Naive B cell (primary cell): ENCODE results near the gene HAPLN2. TPM values are rescaled to one million over a fixed set of nuclear protein-coding genes. Genes with fewer than 3 reads are reported as not detected.

Experiments
- ATAC-seq, 2 donors: fragments of 150-1000 bp; cut with Tn5 transposase; 2 replicates each; pipeline ENCODE4 v1.10.0; 2021; ENCODE audit warnings: low read depth in 2 of 2, mild to moderate bottlenecking in 2 of 2, moderate library complexity in 2 of 2
- DNase-seq: peaks from one replicate; pipeline ENCODE4 v3.0.0; 2022
- H3K27ac Mint-ChIP-seq, 6 donors: one replicate each; pipeline ENCODE4 v1.8.0; 2020 to 2022; ENCODE audit warnings: mild to moderate bottlenecking in 6 of 6, mixed read lengths in 6 of 6, moderate library complexity in 5 of 6, inconsistent platforms in 2 of 6
- H3K27me3 Mint-ChIP-seq, 3 donors: one replicate each; pipeline ENCODE4 v1.8.0; 2021 to 2022; ENCODE audit warnings: mixed read lengths in 3 of 3, mild to moderate bottlenecking in 1 of 3
- H3K36me3 Mint-ChIP-seq, 2 donors: one replicate each; pipeline ENCODE4 v1.8.0; 2020 to 2022; ENCODE audit warnings: mixed read lengths in 2 of 2, inconsistent platforms in 1 of 2, mild to moderate bottlenecking in 1 of 2
- H3K4me1 Mint-ChIP-seq, 3 donors: one replicate each; pipeline ENCODE4 v1.8.0; 2020 to 2022; ENCODE audit warnings: mixed read lengths in 3 of 3, inconsistent platforms in 1 of 3, mild to moderate bottlenecking in 1 of 3, moderate library complexity in 1 of 3
- H3K4me3 Mint-ChIP-seq, 8 donors: one replicate each; pipeline ENCODE4 v1.8.0; 2020 to 2022; ENCODE audit warnings: mild to moderate bottlenecking in 8 of 8, mixed read lengths in 8 of 8, moderate library complexity in 8 of 8, inconsistent platforms in 2 of 8
- H3K9me3 Mint-ChIP-seq, 7 donors: one replicate each; pipeline ENCODE4 v1.8.0; 2020 to 2022; ENCODE audit warnings: mixed read lengths in 7 of 7, mild to moderate bottlenecking in 5 of 7, inconsistent platforms in 2 of 7, moderate library complexity in 1 of 7
- polyA plus RNA-seq, 6 donors: library from polyadenylated mRNA; unstranded; fragments of 300-500 nt; fragmentation: Illumina TruSeq; gene quantifications; one replicate each; pipeline ENCODE4 v1.2.3, GENCODE V29; 2021; ENCODE audit warnings: low read depth in 6 of 6

HAPLN2 gene
- polyA plus RNA-seq, 6 donors from 2014 or later: not detected

- DNase-seq (no peak), ATAC-seq (no peak)
- no peaks in the 10 kb centered on the region for H3K9me3 Mint-ChIP-seq
- H3K27ac Mint-ChIP-seq: peak overlapping the region in 1 of 6 donors; percentile 67
- peaks cover 21 to 29% (median 23%) of the 10 kb centered on the region in 3 donors for H3K4me1 Mint-ChIP-seq
- peaks cover 0 to 7% of the 10 kb centered on the region in 2 donors for H3K36me3 Mint-ChIP-seq
- H3K27me3 Mint-ChIP-seq: peaks cover 75 to 98% (median 97%) of the 10 kb centered on the region in 3 donors
- H3K4me3 Mint-ChIP-seq: no peak overlapping the region
Measured at GRCh38 chr1:156645666-156646065, 26.5 kb downstream of the HAPLN2 start.

- no peak overlapping the region for H3K27ac Mint-ChIP-seq
- H3K36me3 Mint-ChIP-seq: peaks cover 0 to 8% of the 10 kb centered on the region in 2 donors
- ATAC-seq (no peak), DNase-seq (no peak)
- H3K4me1 Mint-ChIP-seq: peaks cover 12 to 18% (median 13%) of the 10 kb centered on the region in 3 donors
- H3K4me3 Mint-ChIP-seq: no peak overlapping the region
- peaks cover 71 to 98% (median 95%) of the 10 kb centered on the region in 3 donors for H3K27me3 Mint-ChIP-seq
- no peaks in the 10 kb centered on the region for H3K9me3 Mint-ChIP-seq
Measured at GRCh38 chr1:156646738-156647211, 27.6 kb downstream of the HAPLN2 start.

GRCh38 chr1:156647351-156647750, 28.1 kb downstream of the HAPLN2 start:
- H3K9me3 Mint-ChIP-seq: peaks cover 0 to 1% (median 0%) of the 10 kb centered on the region in 7 donors
- H3K27ac Mint-ChIP-seq: no peak overlapping the region
- peak overlapping the region in 1 of 8 donors; percentile 52 for H3K4me3 Mint-ChIP-seq
- ATAC-seq (no peak), DNase-seq (no peak)
- peaks cover 12 to 15% (median 12%) of the 10 kb centered on the region in 3 donors for H3K4me1 Mint-ChIP-seq
- peaks cover 75 to 98% (median 97%) of the 10 kb centered on the region in 3 donors for H3K27me3 Mint-ChIP-seq
- peaks cover 0 to 14% of the 10 kb centered on the region in 2 donors for H3K36me3 Mint-ChIP-seq

GRCh38 chr1:156648496-156648895, 29.3 kb downstream of the HAPLN2 start:
- Mint-ChIP-seq H3K4me1 (peaks cover 3 to 5% (median 4%) of the 10 kb centered on the region in 3 donors), H3K27me3 (peaks cover 73 to 98% (median 98%) of the 10 kb centered on the region in 3 donors), H3K27ac (peak overlapping the region in 1 of 6 donors; percentile 33), H3K9me3 (peaks cover 0 to 1% (median 0%) of the 10 kb centered on the region in 7 donors), H3K4me3 (no peak overlapping the region), H3K36me3 (peaks cover 0 to 21% of the 10 kb centered on the region in 2 donors)
- ATAC-seq (no peak), DNase-seq (no peak)

- Mint-ChIP-seq H3K4me1 (peaks cover 0 to under 1% (median 0%) of the 10 kb centered on the region in 3 donors), H3K27ac (peak overlapping the region in 1 of 6 donors; percentile 33), H3K36me3 (peaks cover 0 to 21% of the 10 kb centered on the region in 2 donors), H3K9me3 (peaks cover 0 to 1% (median 0%) of the 10 kb centered on the region in 7 donors), H3K4me3 (no peak overlapping the region), H3K27me3 (peaks cover 73 to 98% (median 98%) of the 10 kb centered on the region in 3 donors)
- ATAC-seq: no peak
- no peak for DNase-seq
Measured at GRCh38 chr1:156648951-156649350, 29.7 kb downstream of the HAPLN2 start.

GRCh38 chr1:156652131-156652991, 33.1 kb downstream of the HAPLN2 start:
- H3K4me3 Mint-ChIP-seq: no peak overlapping the region
- H3K27me3 Mint-ChIP-seq: peaks cover 80 to 98% (median 98%) of the 10 kb centered on the region in 3 donors
- peaks cover 18 to 24% (median 19%) of the 10 kb centered on the region in 3 donors for H3K4me1 Mint-ChIP-seq
- peaks cover 0 to 25% of the 10 kb centered on the region in 2 donors for H3K36me3 Mint-ChIP-seq
- DNase-seq (no peak), ATAC-seq (no peak)
- peak overlapping the region in 1 of 6 donors; percentile 90 for H3K27ac Mint-ChIP-seq
- H3K9me3 Mint-ChIP-seq: peaks cover 0 to 1% (median 0%) of the 10 kb centered on the region in 7 donors

- no peak for ATAC-seq
- peaks cover 74 to 98% (median 98%) of the 10 kb centered on the region in 3 donors for H3K27me3 Mint-ChIP-seq
- H3K36me3 Mint-ChIP-seq: peaks cover 0 to 25% of the 10 kb centered on the region in 2 donors
- H3K27ac Mint-ChIP-seq: peak overlapping the region in 1 of 6 donors; percentile 90
- H3K4me1 Mint-ChIP-seq: peaks cover 24 to 30% (median 25%) of the 10 kb centered on the region in 3 donors
- no peak overlapping the region for H3K4me3 Mint-ChIP-seq
- DNase-seq: no peak
- H3K9me3 Mint-ChIP-seq: peaks cover 0 to 1% (median 0%) of the 10 kb centered on the region in 7 donors
Measured at GRCh38 chr1:156652992-156653355, 33.8 kb downstream of the HAPLN2 start.

GRCh38 chr1:156654700-156655099, 35.5 kb downstream of the HAPLN2 start:
- ATAC-seq: no peak
- Mint-ChIP-seq H3K27ac (no peak overlapping the region), H3K4me3 (peak overlapping the region in 1 of 8 donors; percentile 35), H3K36me3 (peaks cover 0 to 25% of the 10 kb centered on the region in 2 donors), H3K27me3 (peaks cover 59 to 95% (median 84%) of the 10 kb centered on the region in 3 donors), H3K9me3 (peaks cover 0 to 1% (median 0%) of the 10 kb centered on the region in 7 donors), H3K4me1 (peaks cover 37 to 42% (median 39%) of the 10 kb centered on the region in 3 donors)
- DNase-seq: no peak

- peaks cover 0 to 25% of the 10 kb centered on the region in 2 donors for H3K36me3 Mint-ChIP-seq
- ATAC-seq: no peak
- H3K4me3 Mint-ChIP-seq: peak overlapping the region in 3 of 8 donors; percentile 16 to 79 (median 40)
- peaks cover 40 to 48% (median 45%) of the 10 kb centered on the region in 3 donors for H3K4me1 Mint-ChIP-seq
- DNase-seq: no peak
- H3K9me3 Mint-ChIP-seq: peaks cover 0 to 1% (median 0%) of the 10 kb centered on the region in 7 donors
- H3K27ac Mint-ChIP-seq: peak overlapping the region in 1 of 6 donors; percentile 4
- peaks cover 53 to 91% (median 78%) of the 10 kb centered on the region in 3 donors for H3K27me3 Mint-ChIP-seq
Measured at GRCh38 chr1:156655151-156655903, 36.1 kb downstream of the HAPLN2 start.

- ATAC-seq: no peak
- Mint-ChIP-seq H3K4me1 (peaks cover 42 to 54% (median 52%) of the 10 kb centered on the region in 3 donors), H3K27ac (peak overlapping the region in 1 of 6 donors; percentile 15), H3K27me3 (peaks cover 48 to 84% (median 71%) of the 10 kb centered on the region in 3 donors), H3K9me3 (peaks cover 0 to 1% (median 0%) of the 10 kb centered on the region in 7 donors), H3K36me3 (peaks cover 0 to 25% of the 10 kb centered on the region in 2 donors), H3K4me3 (peak overlapping the region in 3 of 8 donors; percentile 84 to 85 (median 85))
- no peak for DNase-seq
Measured at GRCh38 chr1:156655904-156656516, 36.8 kb downstream of the HAPLN2 start.

- ATAC-seq (peak; percentile 46 to 57), DNase-seq (peak; percentile 66)
- peak overlapping the region in 4 of 6 donors; percentile 39 to 79 (median 62) for H3K27ac Mint-ChIP-seq
- H3K36me3 Mint-ChIP-seq: peaks cover 0 to 22% of the 10 kb centered on the region in 2 donors
- H3K9me3 Mint-ChIP-seq: peaks cover 0 to under 1% (median 0%) of the 10 kb centered on the region in 7 donors
- peaks cover 42 to 76% (median 61%) of the 10 kb centered on the region in 3 donors for H3K27me3 Mint-ChIP-seq
- peaks cover 52 to 64% (median 63%) of the 10 kb centered on the region in 3 donors for H3K4me1 Mint-ChIP-seq
- H3K4me3 Mint-ChIP-seq: peak overlapping the region; percentile 31 to 90 (median 86)
Measured at GRCh38 chr1:156656806-156657740, 37.9 kb downstream of the HAPLN2 start.
